WERI-Rb-1 (cell line): ENCODE results near the gene CEACAM18.
"Not testable (repeated sequence)": the region's sequence is repeated elsewhere in the genome, so short reads cannot be mapped to it uniquely, and the experiment has no call there.

Experiments
- DNase-seq: peaks from one replicate; pipeline ENCODE4 v3.0.0-alpha.2; 2020
- H3K27ac ChIP-seq: fragments of 250-450 bp; sonication (Bioruptor Pico); 2 replicates; pipeline ENCODE4 v1.5.1; 2020; ENCODE audit warnings: mild to moderate bottlenecking, moderate library complexity
- H3K27me3 ChIP-seq: fragments of 250-450 bp; sonication (Bioruptor Pico); 2 replicates; pipeline ENCODE4 v1.5.1; 2021; ENCODE audit warnings: mild to moderate bottlenecking, low read depth, moderate library complexity; ENCODE audit not compliant: insufficient read depth, severe bottlenecking
- H3K36me3 ChIP-seq: fragments of 250-450 bp; sonication (Bioruptor Pico); 2 replicates; pipeline ENCODE4 v1.5.1; 2020; ENCODE audit warnings: mild to moderate bottlenecking, moderate library complexity
- H3K4me3 ChIP-seq: 2 replicates; pipeline ENCODE4 v1.5.1; 2011; ENCODE audit warnings: low read depth, mild to moderate bottlenecking, control low read depth, low read length
- H3K9me3 ChIP-seq: fragments of 250-450 bp; sonication (Bioruptor Pico); 2 replicates; pipeline ENCODE4 v1.5.1; 2021; ENCODE audit warnings: mild to moderate bottlenecking, moderate library complexity; ENCODE audit not compliant: severe bottlenecking
- TF ChIP-seq, protein P1 (sequence below): IDR thresholded peaks from 2 replicates; pipeline ENCODE4 v1.5.1; 2011; ENCODE audit warnings: low read depth, mild to moderate bottlenecking, control low read depth, inconsistent platforms, low read length

Gene CEACAM18

DNA sequence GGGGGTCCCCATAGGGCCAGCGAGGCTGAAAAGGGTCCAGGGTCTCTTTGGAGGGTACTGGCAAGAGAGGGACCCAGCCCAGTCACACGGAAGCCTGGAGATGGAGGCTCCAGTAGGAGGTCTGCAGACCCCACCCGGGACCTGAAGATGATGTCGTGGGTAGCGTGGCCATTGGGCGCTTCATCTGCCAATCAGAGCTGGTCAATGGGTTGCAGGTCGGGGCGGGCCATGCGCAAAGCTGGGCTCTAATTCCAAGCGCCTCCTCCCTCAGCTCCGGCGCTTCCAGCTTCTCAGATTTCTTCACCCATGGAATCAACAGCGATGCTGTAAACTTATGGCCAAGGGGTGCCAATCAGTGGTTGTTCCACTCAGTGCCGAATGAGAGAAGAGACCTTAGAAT is 12.3 kb downstream of the CEACAM18 start:
- no peak overlapping the region for H3K27ac ChIP-seq
- H3K27me3 ChIP-seq, result peaks cover 84% of the 10 kb centered on the region
- DNase-seq, result no peak
- H3K36me3 ChIP-seq, result no peaks in the 10 kb centered on the region
- H3K9me3 ChIP-seq, result no peaks in the 10 kb centered on the region
- TF ChIP-seq, protein P1, sequence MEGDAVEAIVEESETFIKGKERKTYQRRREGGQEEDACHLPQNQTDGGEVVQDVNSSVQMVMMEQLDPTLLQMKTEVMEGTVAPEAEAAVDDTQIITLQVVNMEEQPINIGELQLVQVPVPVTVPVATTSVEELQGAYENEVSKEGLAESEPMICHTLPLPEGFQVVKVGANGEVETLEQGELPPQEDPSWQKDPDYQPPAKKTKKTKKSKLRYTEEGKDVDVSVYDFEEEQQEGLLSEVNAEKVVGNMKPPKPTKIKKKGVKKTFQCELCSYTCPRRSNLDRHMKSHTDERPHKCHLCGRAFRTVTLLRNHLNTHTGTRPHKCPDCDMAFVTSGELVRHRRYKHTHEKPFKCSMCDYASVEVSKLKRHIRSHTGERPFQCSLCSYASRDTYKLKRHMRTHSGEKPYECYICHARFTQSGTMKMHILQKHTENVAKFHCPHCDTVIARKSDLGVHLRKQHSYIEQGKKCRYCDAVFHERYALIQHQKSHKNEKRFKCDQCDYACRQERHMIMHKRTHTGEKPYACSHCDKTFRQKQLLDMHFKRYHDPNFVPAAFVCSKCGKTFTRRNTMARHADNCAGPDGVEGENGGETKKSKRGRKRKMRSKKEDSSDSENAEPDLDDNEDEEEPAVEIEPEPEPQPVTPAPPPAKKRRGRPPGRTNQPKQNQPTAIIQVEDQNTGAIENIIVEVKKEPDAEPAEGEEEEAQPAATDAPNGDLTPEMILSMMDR, result no peak
- no peak overlapping the region for H3K4me3 ChIP-seq

DNA sequence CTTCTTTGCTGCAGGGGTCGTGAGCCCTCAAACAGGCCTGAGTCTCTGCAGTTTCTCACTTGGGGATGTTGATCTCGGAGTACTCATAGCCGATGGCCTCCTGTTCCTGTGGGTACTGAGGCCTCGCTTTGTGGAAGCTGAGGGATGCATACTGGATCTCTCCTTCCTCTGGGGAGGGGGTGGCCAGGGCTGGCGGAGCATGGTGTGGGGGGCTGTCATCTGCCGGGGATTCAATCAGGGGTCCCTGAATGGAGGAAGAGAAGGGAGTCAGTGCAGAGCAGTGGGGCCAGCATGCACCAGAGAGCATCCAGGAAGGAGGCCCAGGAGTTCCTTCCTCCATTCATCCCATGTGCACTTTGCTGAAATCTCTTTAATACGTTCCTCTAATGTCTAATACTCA is 13.2 kb downstream of the CEACAM18 start:
- Histone ChIP-seq H3K27ac (no peak overlapping the region), H3K36me3 (no peaks in the 10 kb centered on the region), H3K9me3 (no peaks in the 10 kb centered on the region), H3K27me3 (peaks cover 85% of the 10 kb centered on the region), H3K4me3 (no peak overlapping the region)
- TF ChIP-seq, protein P1, result no peak
- DNase-seq, result no peak

DNA sequence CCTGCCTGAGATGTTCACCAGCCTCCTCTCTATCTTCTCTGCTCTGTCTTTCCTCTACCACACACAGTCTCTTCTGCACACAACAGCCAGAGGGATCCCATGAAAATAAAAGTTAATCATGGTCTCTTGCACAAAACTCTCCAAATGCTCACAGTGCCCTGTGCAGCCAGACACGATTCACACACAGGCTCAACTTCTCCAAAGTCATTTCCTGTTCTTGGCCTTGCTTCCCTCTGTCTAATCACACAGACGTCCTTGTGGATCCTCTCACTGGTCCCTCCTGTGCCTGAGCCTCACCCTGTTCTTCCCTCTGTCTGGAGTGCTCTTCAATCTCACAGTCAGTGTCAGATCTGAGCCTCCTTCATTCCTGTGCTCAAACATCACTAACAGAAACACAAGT is 15.4 kb downstream of the CEACAM18 start:
- peaks cover 89% of the 10 kb centered on the region for H3K27me3 ChIP-seq
- TF ChIP-seq, protein P1, result no peak
- no peak for DNase-seq
- no peaks in the 10 kb centered on the region for H3K9me3 ChIP-seq
- no peak overlapping the region for H3K27ac ChIP-seq
- no peaks in the 10 kb centered on the region for H3K36me3 ChIP-seq
- no peak overlapping the region for H3K4me3 ChIP-seq

DNA sequence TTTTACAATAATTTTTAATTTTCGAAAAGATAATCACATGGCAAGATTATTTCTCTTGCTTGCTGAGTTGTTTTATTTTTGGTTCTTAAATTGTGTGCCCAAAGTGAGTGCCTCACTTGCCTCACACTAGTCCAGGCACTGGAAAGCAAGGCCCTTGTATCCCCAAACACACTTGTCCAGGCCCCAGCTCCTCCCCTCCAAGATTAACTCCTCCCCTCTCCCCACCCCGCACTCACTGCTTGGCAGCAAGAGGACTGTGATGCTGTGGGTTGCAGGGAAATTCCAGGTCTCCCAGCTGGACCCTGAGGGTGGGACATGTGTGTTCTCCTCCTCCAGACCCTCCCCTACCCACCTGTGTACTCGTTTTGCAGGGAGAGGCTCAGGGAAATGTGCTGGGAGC is 19.3 kb downstream of the CEACAM18 start:
- H3K9me3 ChIP-seq, result no peaks in the 10 kb centered on the region
- H3K27me3 ChIP-seq, result peaks cover 84% of the 10 kb centered on the region
- no peak for DNase-seq
- H3K36me3 ChIP-seq, result no peaks in the 10 kb centered on the region
- no peak overlapping the region for H3K27ac ChIP-seq
- no peak overlapping the region for H3K4me3 ChIP-seq
- TF ChIP-seq, protein P1, result no peak

DNA sequence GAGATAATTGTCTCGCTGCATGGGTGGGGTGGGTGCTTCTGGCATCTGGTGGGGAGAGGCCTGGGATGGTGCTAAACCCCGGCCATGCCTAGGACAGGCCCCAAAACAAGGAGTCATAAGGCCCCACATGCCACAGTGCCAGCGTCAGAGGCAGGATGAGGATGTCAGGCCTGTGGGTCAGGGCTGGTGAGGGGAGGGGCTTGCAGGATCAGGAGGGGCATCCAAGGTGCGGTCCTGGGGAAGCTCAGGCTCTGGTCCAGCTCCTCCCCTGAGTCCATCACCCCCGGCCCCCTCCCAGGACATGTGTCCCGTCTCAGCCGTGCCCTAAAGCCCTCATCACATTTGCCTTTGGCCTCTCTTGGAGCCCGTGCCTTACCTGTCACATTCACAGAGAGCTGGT is 22.6 kb downstream of the CEACAM18 start:
- not testable (repeated sequence) for H3K27ac ChIP-seq, DNase-seq, H3K9me3 ChIP-seq

DNA sequence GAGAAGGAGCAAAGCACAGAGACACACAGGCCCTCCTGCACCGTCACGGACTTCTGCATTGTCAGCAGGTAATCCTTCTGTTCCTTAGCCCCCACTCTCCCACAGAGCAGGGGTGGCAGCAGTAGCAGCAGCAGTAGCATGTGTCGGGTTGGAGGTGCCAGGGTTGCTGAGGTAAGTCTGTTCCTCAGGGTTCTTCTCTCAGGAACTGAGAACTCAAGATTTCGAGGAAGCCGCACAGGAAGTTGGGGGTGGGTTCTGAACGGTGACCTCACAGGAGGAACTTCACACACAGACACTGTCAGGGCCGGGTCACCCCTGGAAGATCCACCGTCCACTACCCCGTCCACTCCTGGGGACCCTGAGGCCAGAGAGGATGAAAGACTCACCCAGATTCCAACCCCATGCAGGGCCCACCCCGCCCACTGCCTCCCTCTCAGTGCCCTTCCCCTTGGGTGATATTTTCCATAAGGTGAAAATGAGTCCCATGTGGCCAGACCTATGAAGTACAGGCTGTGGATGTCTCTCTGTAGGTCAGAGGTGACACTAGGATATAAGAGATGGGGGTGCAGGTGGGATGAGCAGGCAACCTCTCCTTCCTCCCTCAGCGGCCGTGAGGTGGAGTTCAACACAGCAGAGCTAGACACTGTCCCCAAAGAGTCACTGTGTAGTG is 23.4 kb downstream of the CEACAM18 start, which contains the start of gene SIGLEC12:
SIGLEC12 (minus strand) TSS at position 207 of the 670 bp plus-strand sequence; CDS start at position 140, 67 bp downstream.
- H3K36me3 ChIP-seq, result no peaks in the 10 kb centered on the region
- H3K27ac ChIP-seq, result no peak within 1 kb of the TSS
- no peak for DNase-seq
- no peaks in the 10 kb centered on the region for H3K9me3 ChIP-seq
- TF ChIP-seq, protein P1, result no peak
- H3K27me3 ChIP-seq, result peaks cover 89% of the 10 kb centered on the region
- H3K4me3 ChIP-seq, result no peak within 1 kb of the TSS

More for the DNA sequence above, 22.6 kb downstream of the CEACAM18 start:
- not testable (repeated sequence) for H3K36me3 ChIP-seq, H3K4me3 ChIP-seq
- H3K27me3 ChIP-seq, result peaks cover 89% of the 10 kb centered on the region
